Coronary artery (tissue), 2 donors: ENCODE measurements around the gene ZNF324B.
"Not testable (repeated sequence)": the region's sequence is repeated elsewhere in the genome, so short reads cannot be mapped to it uniquely, and the experiment has no call there.

ENCODE experiments used
- DNase-seq: peaks from one replicate; pipeline ENCODE4 v3.0.0-alpha.2; 2017; ENCODE audit warnings: low spot score
- H3K27ac ChIP-seq, 2 donors: fragments of 200-600 bp; sonication (generic); one replicate each; pipeline ENCODE4 v1.5.1; 2016 to 2019
- H3K4me3 ChIP-seq: fragments of 200-600 bp; sonication (generic); 2 replicates; pipeline ENCODE4 v1.5.1; 2016; ENCODE audit warnings: mild to moderate bottlenecking, moderate library complexity
- TF ChIP-seq, protein P1 (sequence below): fragments of 200-600 bp; sonication (generic); IDR thresholded peaks from one replicate; pipeline ENCODE4 v1.5.1; 2019; ENCODE audit warnings: antibody characterized with exemption

The ZNF324B gene

DNA sequence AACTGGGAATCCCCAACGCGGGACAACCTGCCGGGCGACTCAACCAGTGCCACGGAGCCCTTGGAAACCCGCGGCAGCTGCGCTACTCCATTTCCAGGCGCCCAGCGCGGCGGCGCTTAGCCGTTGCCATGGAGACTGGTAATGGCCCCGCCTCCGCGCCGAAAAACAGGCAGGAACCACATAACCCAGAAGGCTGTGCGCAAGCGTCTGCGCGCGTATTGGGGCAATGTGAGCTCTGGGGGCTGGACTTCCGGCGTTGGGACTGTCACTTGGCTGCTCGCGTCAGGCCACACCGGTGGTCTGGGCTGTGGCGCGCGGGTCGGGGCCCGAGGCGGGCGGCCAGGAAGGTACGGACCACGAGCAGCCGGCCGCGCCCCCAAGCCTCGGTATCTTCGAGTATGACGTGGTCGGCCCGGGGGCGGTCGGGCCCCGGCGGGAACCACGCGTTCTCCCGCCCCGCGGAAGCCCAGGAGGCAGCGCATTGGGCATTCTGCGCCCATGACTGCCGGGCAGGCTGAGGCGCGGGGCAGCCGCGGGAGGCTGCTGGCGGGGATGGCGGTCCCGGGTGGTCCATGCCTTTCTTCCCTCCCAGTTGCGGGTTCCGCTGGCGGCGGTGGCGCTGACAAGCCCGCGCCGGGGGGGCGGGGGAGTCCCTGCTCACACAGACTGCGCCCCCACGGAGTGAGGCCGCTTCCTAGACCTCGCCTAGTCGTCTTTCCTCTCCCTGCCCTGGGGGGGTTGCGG, at the start of gene ZNF324B:
ZNF324B (plus strand) TSS at position 265 of the 744 bp plus-strand sequence. CDS start 2,080 bp downstream, outside the sequence.
- H3K27ac ChIP-seq: peak within 1 kb of the TSS in 1 of 2 donors; percentile 82

DNA sequence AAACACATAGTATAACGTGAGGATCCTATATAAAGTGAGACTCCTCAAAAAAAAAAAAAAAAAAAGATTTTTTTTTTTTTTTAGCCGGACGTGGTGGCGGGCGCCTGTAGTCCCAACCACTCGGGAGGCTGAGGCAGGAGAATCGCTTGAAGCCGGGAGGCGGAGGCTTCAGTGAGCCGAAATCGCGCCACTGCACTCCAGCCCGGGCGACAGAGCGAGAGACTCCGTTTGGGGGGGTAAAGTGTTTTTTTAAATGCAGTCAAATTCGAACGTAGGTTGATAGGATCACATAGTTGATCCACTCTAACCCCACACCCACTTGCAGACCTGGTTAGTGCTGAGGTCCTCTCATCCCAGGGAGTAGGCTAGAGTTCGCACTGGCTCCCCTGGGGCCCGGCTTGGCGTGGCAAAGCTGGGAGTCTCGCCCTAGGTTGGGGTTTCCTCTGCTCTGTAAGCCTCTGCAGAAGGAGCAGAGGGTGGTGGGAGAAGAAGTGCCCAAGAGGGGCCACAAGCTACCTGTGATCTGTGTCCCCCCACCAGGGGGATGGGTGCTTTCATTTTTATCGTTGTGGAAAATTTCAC, 49.5 kb upstream of the ZNF324B start:
- H3K4me3 ChIP-seq: peak overlapping the region; percentile 72
- peak; percentile 72 for DNase-seq
- TF ChIP-seq, protein P1, sequence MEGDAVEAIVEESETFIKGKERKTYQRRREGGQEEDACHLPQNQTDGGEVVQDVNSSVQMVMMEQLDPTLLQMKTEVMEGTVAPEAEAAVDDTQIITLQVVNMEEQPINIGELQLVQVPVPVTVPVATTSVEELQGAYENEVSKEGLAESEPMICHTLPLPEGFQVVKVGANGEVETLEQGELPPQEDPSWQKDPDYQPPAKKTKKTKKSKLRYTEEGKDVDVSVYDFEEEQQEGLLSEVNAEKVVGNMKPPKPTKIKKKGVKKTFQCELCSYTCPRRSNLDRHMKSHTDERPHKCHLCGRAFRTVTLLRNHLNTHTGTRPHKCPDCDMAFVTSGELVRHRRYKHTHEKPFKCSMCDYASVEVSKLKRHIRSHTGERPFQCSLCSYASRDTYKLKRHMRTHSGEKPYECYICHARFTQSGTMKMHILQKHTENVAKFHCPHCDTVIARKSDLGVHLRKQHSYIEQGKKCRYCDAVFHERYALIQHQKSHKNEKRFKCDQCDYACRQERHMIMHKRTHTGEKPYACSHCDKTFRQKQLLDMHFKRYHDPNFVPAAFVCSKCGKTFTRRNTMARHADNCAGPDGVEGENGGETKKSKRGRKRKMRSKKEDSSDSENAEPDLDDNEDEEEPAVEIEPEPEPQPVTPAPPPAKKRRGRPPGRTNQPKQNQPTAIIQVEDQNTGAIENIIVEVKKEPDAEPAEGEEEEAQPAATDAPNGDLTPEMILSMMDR: no peak
- peak overlapping the region in 1 of 2 donors; percentile 21 for H3K27ac ChIP-seq

More for the DNA sequence above, at the start of gene ZNF324B:
- peak within 1 kb of the TSS; percentile 97 for H3K4me3 ChIP-seq
- peak; percentile 98 for DNase-seq
- TF ChIP-seq, protein P1: no peak

DNA sequence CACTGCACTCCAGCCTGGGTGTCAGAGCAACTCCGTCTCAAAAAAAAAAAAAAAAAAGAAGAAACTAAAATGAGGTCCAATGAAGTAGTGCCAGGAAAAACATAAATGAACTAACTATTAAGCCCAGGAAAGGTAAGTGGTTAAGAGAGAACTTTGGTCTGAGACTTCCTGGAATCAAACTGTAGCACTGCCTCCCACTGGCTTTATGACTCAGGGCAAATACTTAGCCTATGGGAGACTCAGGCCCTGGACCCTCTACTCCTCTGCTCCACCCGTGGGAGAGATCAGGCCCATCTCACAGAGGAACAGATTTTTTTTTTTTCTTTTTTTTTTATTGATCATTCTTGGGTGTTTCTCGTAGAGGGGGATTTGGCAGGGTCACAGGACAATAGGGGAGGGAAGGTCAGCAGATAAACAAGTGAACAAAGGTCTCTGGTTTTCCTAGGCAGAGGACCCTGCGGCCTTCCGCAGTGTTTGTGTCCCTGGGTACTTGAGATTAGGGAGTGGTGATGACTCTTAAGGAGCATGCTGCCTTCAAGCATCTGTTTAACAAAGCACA, 47.4 kb upstream of the ZNF324B start:
- not testable (repeated sequence) for DNase-seq, H3K4me3 ChIP-seq, H3K27ac ChIP-seq

DNA sequence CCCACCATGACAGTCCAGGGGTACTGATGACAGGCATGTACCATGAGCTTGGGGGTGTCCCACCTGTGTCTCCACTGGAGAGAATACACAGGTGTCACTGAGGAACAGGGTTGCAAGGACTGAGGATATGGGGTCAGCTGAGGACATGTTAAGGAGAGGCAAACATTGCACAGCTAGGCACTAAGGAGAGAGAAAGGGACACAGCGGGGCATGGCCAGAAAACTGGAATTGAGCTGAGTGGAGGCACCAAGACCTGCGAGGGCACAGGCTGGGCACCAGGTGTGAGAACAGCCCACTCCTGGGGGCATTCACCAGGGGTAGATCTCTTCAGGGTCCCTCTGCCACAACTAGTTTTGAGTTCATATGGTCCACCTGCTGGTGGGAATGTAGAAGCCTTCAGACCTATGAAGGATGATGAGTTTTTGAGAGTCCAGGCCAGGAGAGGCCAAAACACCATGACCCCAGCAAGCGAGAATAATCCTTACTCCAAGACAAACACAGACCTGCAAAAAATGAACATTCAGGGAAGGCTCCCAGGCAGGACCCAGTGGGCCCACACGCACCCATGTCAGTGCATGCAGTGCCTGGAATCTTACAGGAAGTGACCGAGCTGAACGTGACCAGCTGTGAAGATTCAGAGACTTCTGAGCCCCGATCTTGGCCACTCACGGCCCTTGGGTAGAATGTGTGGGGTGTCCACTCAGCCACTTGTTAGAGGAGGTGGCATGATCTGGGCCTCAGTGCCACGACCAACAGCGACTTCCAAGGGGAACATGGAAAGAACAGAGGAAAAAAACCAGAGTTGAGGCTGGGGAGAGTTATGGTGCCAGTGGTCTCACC, 44.4 kb upstream of the ZNF324B start:
- no peak for DNase-seq
- Histone ChIP-seq H3K4me3 (peak overlapping the region; percentile 90), H3K27ac (peak overlapping the region in 1 of 2 donors; percentile 90)
- TF ChIP-seq, protein P1: no peak

DNA sequence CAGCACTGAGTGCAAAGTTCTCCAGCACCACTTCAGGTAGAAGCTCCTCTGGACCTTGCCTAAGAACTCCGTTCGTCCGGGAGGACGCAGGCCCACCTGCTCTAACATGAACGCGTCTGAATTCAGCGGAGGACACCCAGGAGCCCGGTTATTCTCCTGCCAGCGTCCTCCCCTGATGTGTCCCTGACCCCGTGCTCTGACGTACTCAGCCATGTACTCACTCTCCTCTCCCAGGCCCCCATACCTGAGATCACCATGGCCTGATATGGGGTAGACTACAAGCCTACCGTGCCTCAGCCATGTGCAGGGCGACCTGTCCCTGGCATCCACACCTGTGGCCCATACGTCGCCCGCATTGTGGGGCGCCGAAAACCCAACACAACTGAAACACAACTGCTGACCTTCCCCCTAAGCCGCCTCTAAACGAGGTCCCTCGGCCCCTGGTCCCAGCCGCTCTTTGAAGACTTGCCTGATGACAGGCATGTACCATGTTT, 43.7 kb upstream of the ZNF324B start:
- DNase-seq: no peak
- TF ChIP-seq, protein P1: no peak
- Histone ChIP-seq H3K27ac (peak overlapping the region; percentile 73 to 90), H3K4me3 (peak overlapping the region; percentile 90)

DNA sequence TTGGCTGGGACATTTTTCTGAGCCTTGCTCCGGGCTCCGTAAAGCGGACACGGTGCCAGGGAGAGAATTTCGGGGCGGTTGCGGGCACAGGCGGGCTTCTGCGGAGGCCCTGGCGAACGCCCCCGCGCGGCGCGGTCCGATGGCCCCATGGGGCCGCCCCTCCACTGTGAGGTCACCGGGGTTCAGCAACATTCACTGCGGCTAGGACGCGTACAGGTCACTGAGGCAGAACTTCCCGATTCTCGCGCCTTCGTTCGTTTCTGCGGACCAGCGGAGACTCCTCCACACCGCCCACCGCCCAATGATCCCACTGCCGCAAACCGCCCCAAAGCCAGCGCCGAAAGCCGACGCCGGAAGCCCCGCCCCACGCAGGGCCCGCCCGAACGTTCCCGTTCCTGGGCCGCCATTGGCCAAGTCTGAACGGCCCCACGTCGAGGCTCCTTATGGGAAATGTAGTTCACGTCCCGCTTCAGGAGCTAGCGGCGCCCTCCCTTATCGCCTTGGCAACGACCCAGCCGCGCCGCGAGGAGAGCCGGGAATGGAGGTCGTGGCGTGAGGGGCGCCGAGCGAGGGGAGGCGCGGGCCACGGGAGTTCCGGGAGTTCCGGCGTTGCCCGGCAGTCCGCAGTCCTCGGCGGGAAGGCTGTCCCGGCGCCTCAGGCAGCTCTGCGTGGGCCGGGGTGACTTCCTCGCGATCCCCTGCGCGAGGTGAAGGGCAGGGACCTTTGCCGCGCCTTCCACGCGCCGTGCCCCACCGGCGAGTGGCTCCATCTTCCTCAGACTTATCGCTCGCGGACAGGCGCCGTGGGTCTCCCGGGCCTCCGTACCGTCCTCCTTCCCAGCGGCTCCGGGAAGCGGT, 43.0 kb upstream of the ZNF324B start, which contains the start of gene ZNF584:
ZNF584 (plus strand) TSS at position 498 of the 858 bp plus-strand sequence. CDS start 499 bp downstream, outside the sequence.
- peak; percentile 95 for DNase-seq
- Histone ChIP-seq H3K27ac (peak within 1 kb of the TSS; percentile 73 to 90), H3K4me3 (peak within 1 kb of the TSS; percentile 90)
- TF ChIP-seq, protein P1: no peak
